K562 (cell line): ENCODE results near the gene ITGAL. TPM values are rescaled to one million over a fixed set of nuclear protein-coding genes. Genes with fewer than 3 reads are reported as not detected.
A peak's percentile ranks its signal among the peaks of the same experiment; 100 is the strongest.

Experiments
- ATAC-seq: fragments of 200-7000 bp; cut with Tn5 transposase; 3 replicates; pipeline ENCODE4 v1.9.1; 2020; ENCODE audit warnings: moderate library complexity
- BruUV-seq: library from RNA; stranded (reverse); fragments of 400-500 nt; replicated peaks from 2 replicates; lab custom pipeline; 2021; lab: Mats Ljungman, UMichigan
- CTCF ChIA-PET: fragments of 300-600 bp; formaldehyde crosslinking; extraction: SDS; loops from one replicate; lab custom pipeline; 2021; ENCODE audit warnings: low intra/inter-chr PET ratio; lab: Yijun Ruan, JAX
- POLR2A ChIA-PET: fragments of 300-600, 350-650 bp; sonication (Branson Sonifier 250); formaldehyde crosslinking; extraction: SDS; loops from one replicate; lab custom pipeline; 2021; ENCODE audit warnings: antibody characterized with exemption, inconsistent platforms; lab: Yijun Ruan, JAX
- DNase-seq, 4 experiments: peaks; one replicate each; pipeline versions ENCODE4 v3.0.0 to v3.0.0-alpha.2; 2011 to 2018; ENCODE audit warnings: low spot score in 3 of 4, mixed read lengths in 3 of 4; ENCODE audit errors: extremely low read depth in 1 of 4
- FAIRE-seq: peaks from 2 replicates; lab custom pipeline; 2011; peaks lifted over from hg19 to GRCh38; lab: Jason Lieb, UNC
- H2AFZ ChIP-seq: 2 replicates; pipeline ENCODE4 v1.6.0; 2011; ENCODE audit warnings: low read depth, low read length, control low read depth, inconsistent platforms
- H3K27ac ChIP-seq: fragments of 200-600 bp; 3 replicates; pipeline ENCODE4 v1.8.0; 2011; ENCODE audit warnings: low read depth, mild to moderate bottlenecking, control low read depth, inconsistent platforms, low read length, moderate library complexity, mixed read lengths; ENCODE audit errors: extremely low read depth
- H3K27me3 ChIP-seq, 2 experiments: fragments of 300-600 bp in 1 of 2; 2 replicates in 1 of 2; 3 replicates in 1 of 2; pipeline versions ENCODE4 v1.6.0 to v1.8.0; 2011; ENCODE audit warnings: inconsistent platforms in 2 of 2, low read length in 2 of 2, mild to moderate bottlenecking in 1 of 2, mixed read lengths in 1 of 2, moderate library complexity in 1 of 2; ENCODE audit not compliant: control insufficient read depth in 2 of 2, insufficient read depth in 2 of 2
- H3K36me3 ChIP-seq: fragments of 300-600 bp; 3 replicates; pipeline ENCODE4 v1.8.0; 2011; ENCODE audit warnings: mild to moderate bottlenecking, low read length, inconsistent platforms; ENCODE audit not compliant: control insufficient read depth, insufficient read depth
- H3K4me1 ChIP-seq, 2 experiments: fragments of 200-600 bp in 1 of 2; replicated peaks in 1 of 2; 2 replicates in 1 of 2; 3 replicates in 1 of 2; pipeline versions ENCODE4 v1.5.1 to v1.8.0; 2011; ENCODE audit warnings: inconsistent platforms in 2 of 2, low read length in 2 of 2, mild to moderate bottlenecking in 1 of 2, mixed read lengths in 1 of 2, moderate library complexity in 1 of 2; ENCODE audit not compliant: control insufficient read depth in 2 of 2, insufficient read depth in 2 of 2
- H3K4me2 ChIP-seq: 2 replicates; pipeline ENCODE4 v1.6.1; 2011; ENCODE audit warnings: low read length, control low read depth, inconsistent platforms, mixed read lengths; ENCODE audit not compliant: insufficient read depth
- H3K4me3 ChIP-seq: fragments of 200-600 bp; sonication (generic), shearing (Covaris generic); 2 replicates; pipeline ENCODE4 v1.5.1; 2016; ENCODE audit warnings: control low read depth, inconsistent platforms
- H3K79me2 ChIP-seq: fragments of 200-600 bp; 3 replicates; pipeline ENCODE4 v1.8.0; 2011; ENCODE audit warnings: low read length, inconsistent platforms; ENCODE audit not compliant: control insufficient read depth, insufficient read depth
- H3K9ac ChIP-seq, 2 experiments: 2 replicates each; pipeline versions ENCODE4 v1.6.0 to v1.6.1; 2011; ENCODE audit warnings: low read depth in 2 of 2, low read length in 2 of 2, control low read depth in 1 of 2, inconsistent platforms in 1 of 2, mild to moderate bottlenecking in 1 of 2, mixed read lengths in 1 of 2; ENCODE audit not compliant: insufficient read depth in 1 of 2
- H3K9me1 ChIP-seq: one replicate; pipeline ENCODE4 v1.6.0; 2011; ENCODE audit warnings: inconsistent platforms, mild to moderate bottlenecking, low read length, moderate library complexity; ENCODE audit not compliant: control insufficient read depth, insufficient read depth
- H3K9me3 ChIP-seq: replicated peaks from 2 replicates; pipeline ENCODE4 v1.5.1; 2011; ENCODE audit warnings: low read depth, low read length, inconsistent platforms; ENCODE audit not compliant: control insufficient read depth, insufficient read depth
- H4K20me1 ChIP-seq: replicated peaks from 2 replicates; pipeline ENCODE4 v1.6.1; 2011; ENCODE audit warnings: low read length, inconsistent platforms, mixed read lengths; ENCODE audit not compliant: control insufficient read depth, insufficient read depth
- CBX8 ChIP-seq: fragments of 200-600 bp; sonication (generic); IDR thresholded peaks from 2 replicates; pipeline ENCODE4 v1.6.1; 2012; ENCODE audit warnings: borderline replicate concordance, mixed run types, low read depth, mild to moderate bottlenecking, moderate library complexity, mixed read lengths, low read length, control low read depth, inconsistent platforms; ENCODE audit not compliant: poor library complexity, severe bottlenecking; ENCODE audit errors: extremely low read depth
- GABPB1 ChIP-seq: sonication (generic); formaldehyde crosslinking; IDR thresholded peaks from 2 replicates; pipeline ENCODE4 v1.8.0; 2022; ENCODE audit warnings: mild to moderate bottlenecking, missing genetic modification reagents
- HDGF ChIP-seq: fragments of 450-650 bp; IDR thresholded peaks from 2 replicates; pipeline ENCODE4 v1.6.1; 2016
- MTA3 ChIP-seq: fragments of 450-650 bp; formaldehyde crosslinking; IDR thresholded peaks from 2 replicates; pipeline ENCODE4 v1.6.1; 2017; ENCODE audit warnings: mild to moderate bottlenecking, borderline replicate concordance
- MYBL2 ChIP-seq, 2 experiments: fragments of 450-650 bp in 1 of 2; sonication (generic) in 1 of 2; formaldehyde crosslinking in 1 of 2; IDR thresholded peaks; 2 replicates each; pipeline versions ENCODE4 v1.6.1 to v1.8.1; 2017 to 2022; ENCODE audit warnings: borderline replicate concordance in 1 of 2, inconsistent platforms in 1 of 2, low read depth in 1 of 2, mild to moderate bottlenecking in 1 of 2, missing genetic modification reagents in 1 of 2, moderate library complexity in 1 of 2
- NR2C1 ChIP-seq, 2 experiments: fragments of 450-650 bp; IDR thresholded peaks; 2 replicates each; pipeline ENCODE4 v1.6.1; 2017; ENCODE audit warnings: mild to moderate bottlenecking in 2 of 2, antibody characterized with exemption in 1 of 2, inconsistent platforms in 1 of 2, missing compliant biosample characterization in 1 of 2, missing genetic modification characterization in 1 of 2
- RBM22 ChIP-seq: fragments of 200-400 bp; formaldehyde crosslinking; IDR thresholded peaks from 2 replicates; pipeline ENCODE4 v1.6.1; 2018; ENCODE audit warnings: low read length, low read depth; ENCODE audit not compliant: poor library complexity, severe bottlenecking
- SIN3B ChIP-seq: fragments of 450-650 bp; IDR thresholded peaks from 2 replicates; pipeline ENCODE4 v1.6.1; 2017; ENCODE audit warnings: low read depth, mild to moderate bottlenecking, moderate library complexity
- STAG1 ChIP-seq: sonication (generic); formaldehyde crosslinking; IDR thresholded peaks from 2 replicates; pipeline ENCODE4 v1.5.0; 2020; ENCODE audit warnings: missing genetic modification reagents, borderline replicate concordance
- ZC3H4 ChIP-seq: sonication (generic); formaldehyde crosslinking; IDR thresholded peaks from 2 replicates; pipeline ENCODE4 v1.9.0; 2021; ENCODE audit warnings: missing genetic modification reagents, borderline replicate concordance
- WGBS: fragments of 100-300 bp; shearing (Covaris generic); methylation state at CpG from one replicate; pipeline ENCODE4 v1.1.6; 2016; ENCODE audit warnings: low coverage, mixed read lengths; ENCODE audit not compliant: insufficient coverage; ENCODE audit errors: missing lambda C conversion rate; 5-methylcytosine and 5-hydroxymethylcytosine counted together
- in situ Hi-C: fragments of 300-500 bp; cut with MboI; formaldehyde crosslinking; loops from 4 replicates; pipeline ENCODE4 v1.15.0; 2018; ENCODE audit warnings: inconsistent platforms, mixed read lengths
- intact Hi-C: fragments of 100-400 bp; cut with micrococcal nuclease; formaldehyde crosslinking; loops from 2 replicates; pipeline ENCODE4 v1.14.2; 2022
- polyA plus RNA-seq, 8 experiments: library from polyadenylated mRNA; depleted of rRNA in 4 of 8; stranded (reverse) in 5 of 8; unstranded in 3 of 8; fragments of >200 nt; fragmentation: Nextera tagmentation in 2 of 8; fragmentation: Illumina TruSeq in 1 of 8; extraction: Ambion mirVana in 2 of 8; extraction: Trizol in 1 of 8; gene quantifications; 2 replicates each; pipeline versions ENCODE4 v1.2.1 to v1.2.3, GENCODE V29; 2011 to 2014; ENCODE audit warnings: inconsistent platforms in 1 of 8, missing spikeins in 1 of 8
- total RNA-seq, 7 experiments: library from RNA; depleted of rRNA in 6 of 7; stranded (reverse); fragments of >200 nt in 6 of 7; fragmentation: Illumina TruSeq in 2 of 7; extraction: Trizol in 2 of 7; gene quantifications; 2 replicates each; pipeline versions ENCODE4 v1.2.1 to v1.2.3, GENCODE V29; 2011 to 2021; ENCODE audit warnings: low replicate concordance in 1 of 7

ITGAL gene
- total and polyA plus RNA-seq, 9 of the 15 experiments (the other 6 are each of a cell fraction or from before 2014, with no cell fraction given) = 0.01 to 0.53 TPM; not detected in 7

DNA sequence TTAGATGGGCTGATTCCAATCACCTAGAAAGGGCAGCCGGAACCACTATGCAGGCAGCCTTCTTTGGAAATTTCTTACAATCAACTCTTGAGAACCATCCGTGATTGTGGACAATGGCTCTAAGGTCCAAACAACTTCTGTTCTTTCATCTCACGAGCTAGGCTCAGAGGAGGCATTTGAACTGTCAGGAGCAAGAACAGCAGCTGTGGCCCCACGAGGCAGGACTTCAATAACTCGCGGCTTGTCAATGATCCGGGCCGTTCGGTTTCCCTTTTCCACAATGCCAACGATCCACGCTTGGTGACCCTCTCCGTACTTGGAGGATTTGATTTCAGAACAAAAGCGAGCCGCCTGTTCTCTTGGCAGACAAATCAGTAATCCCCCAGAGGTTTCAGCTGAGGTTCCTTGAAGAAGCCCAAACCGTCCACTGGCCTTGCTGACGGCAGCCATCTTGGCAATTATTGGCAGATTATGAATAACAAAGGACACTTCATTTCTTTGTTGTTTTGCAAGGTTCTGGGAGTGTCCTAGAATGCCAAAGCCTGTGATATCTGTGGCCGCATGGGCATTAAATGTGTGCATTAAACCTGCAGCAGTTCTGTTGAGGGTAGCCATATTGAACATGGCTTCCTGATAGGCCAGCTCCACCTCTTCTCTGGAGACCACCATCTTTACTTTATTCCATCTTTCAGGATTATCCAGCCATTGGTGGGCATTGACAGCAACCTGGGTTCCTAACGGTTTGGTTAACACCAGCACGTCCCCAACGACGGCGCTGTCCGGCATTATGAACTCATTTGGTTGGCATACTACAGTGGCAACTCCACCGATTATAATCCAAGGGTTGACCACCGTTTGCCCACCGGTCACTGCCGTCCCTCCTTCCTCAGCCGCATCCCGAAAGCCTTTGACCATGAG lies 28.1 kb upstream of the ITGAL start (continued):
- TF ChIP-seq NR2C1 (IDR thresholded peaks at IDR 0.05) = no peak
- peak; percentile 40; the same call in 1 of the 2 replicates for TF ChIP-seq NR2C1 (tag; IDR thresholded peaks at IDR 0.05)
- TF ChIP-seq GABPB1 (CRISPR knock-in tag) = peak; percentile 7; the same call in 1 of the 2 replicates
- TF ChIP-seq MTA3 = peak; percentile 75
- TF ChIP-seq RBM22 = no peak
- no peak for TF ChIP-seq MYBL2 (IDR thresholded peaks at IDR 0.05; ENCODE audit: low read depth)
- TF ChIP-seq MYBL2 (CRISPR knock-in tag; IDR thresholded peaks at IDR 0.05; ENCODE audit: borderline replicate concordance) = no peak

- Histone ChIP-seq H3K4me3 (peak overlapping the region; percentile 82), H4K20me1 (0 out of 2 replicates have a peak, but pooled peaks cover 7% of the 10 kb centered on the region), H3K79me2 (peaks cover 33% of the 10 kb centered on the region), H3K36me3 (peaks cover 23% of the 10 kb centered on the region), H3K27ac (peak overlapping the region; percentile 96), H3K4me2 (peak overlapping the region; percentile 100), H3K4me1 (peaks cover 6 to 13% of the 10 kb centered on the region in 2 experiments; a peak in 3 of 5 replicates), H3K9me1 (no peaks in the 10 kb centered on the region), H2AFZ (peak overlapping the region; percentile 65), H3K27me3 (no peaks in the 10 kb centered on the region), H3K9me3 (no peaks in the 10 kb centered on the region), H3K9ac (peak overlapping the region; percentile 93 to 97)
- FAIRE-seq (peak; percentile 61), ATAC-seq (no peak), DNase-seq (no peak)
- WGBS = 0% methylated on average over 11 of the region's 11 CpGs
- ChIA-PET CTCF (interaction anchor here (1.0 kb wide), 1 partner anchor 184 kb away, joined by 3 read pairs; no protein-coding TSS in a partner anchor), POLR2A (interaction anchor here (0.5 to 2.7 kb wide), 14 partner anchors 9 to 215 kb away, joined by 3 to 16 read pairs (median 3); partner anchors contain the start of genes DCTPP1 and FBRS)
- intact Hi-C loops = loop anchor here (1.0 to 2.0 kb wide), 2 partner anchors 15 to 82 kb away; partner anchors contain the start of genes DCTPP1 and ZNF768
- BruUV-seq = no TSS peak
- in situ Hi-C loops = no loop called here
- no peak for TF ChIP-seq SIN3B
- 0 out of 2 replicates have a peak, but pooled peaks have one; percentile 8 for TF ChIP-seq ZC3H4
- TF ChIP-seq CBX8 = no peak
- no peak for TF ChIP-seq STAG1 (CRISPR knock-in tag)
- peak; percentile 81; the same call in 1 of the 2 replicates for TF ChIP-seq HDGF
These were observed 27.5 kb upstream of the ITGAL start for GRCh38 chr16:30445149-30445407.
